GM12891 (cell line): ENCODE results near the gene C9orf43.

Experiments used
- DNase-seq: peaks from one replicate; pipeline ENCODE4 v3.0.0; 2011; ENCODE audit warnings: low spot score; ENCODE audit not compliant: insufficient read length
- FAIRE-seq: peaks from 2 replicates; lab custom pipeline; 2011; peaks lifted over from hg19 to GRCh38; lab: Jason Lieb, UNC
- PAX5 ChIP-seq: IDR thresholded peaks from 2 replicates; pipeline ENCODE4 v1.6.1; 2011; ENCODE audit warnings: low read length, moderate library complexity, mild to moderate bottlenecking; ENCODE audit not compliant: insufficient read depth, severe bottlenecking
- POLR2A ChIP-seq: IDR thresholded peaks from 2 replicates; pipeline ENCODE4 v1.6.1; 2011; ENCODE audit warnings: low read depth, low read length, control low read depth
- POLR2AphosphoS5 ChIP-seq: IDR thresholded peaks from 2 replicates; pipeline ENCODE4 v1.6.1; 2011; ENCODE audit warnings: low read depth, low read length, control low read depth
- POU2F2 ChIP-seq: IDR thresholded peaks from 2 replicates; pipeline ENCODE4 v1.6.1; 2011; ENCODE audit warnings: low read depth, mild to moderate bottlenecking, control low read depth, low read length, moderate library complexity
- SPI1 ChIP-seq: IDR thresholded peaks from 2 replicates; pipeline ENCODE4 v1.6.1; 2011; ENCODE audit warnings: low read depth, low read length, control low read depth
- TAF1 ChIP-seq: IDR thresholded peaks from 2 replicates; pipeline ENCODE4 v1.6.1; 2011; ENCODE audit warnings: low read depth, low read length, control low read depth

C9orf43 gene

GRCh38 chr9:113446323-113446740 is 35.8 kb downstream of the C9orf43 start:
- FAIRE-seq, result no peak
- TF ChIP-seq TAF1 (no peak), POLR2AphosphoS5 (no peak), SPI1 (no peak), POLR2A (no peak), POU2F2 (no peak), PAX5 (no peak)
- DNase-seq, result peak; percentile 39

GRCh38 chr9:113449376-113449775 is 38.8 kb downstream of the C9orf43 start:
- DNase-seq (no peak), FAIRE-seq (no peak)
- no peak for TF ChIP-seq POLR2A
- TF ChIP-seq SPI1, result 0 out of 2 replicates have a peak, but pooled peaks have one; percentile 26

GRCh38 chr9:113452113-113452605 is 41.6 kb downstream of the C9orf43 start:
- FAIRE-seq (no peak), DNase-seq (no peak)
- no peak for TF ChIP-seq SPI1
- no peak for TF ChIP-seq PAX5
- TF ChIP-seq POU2F2, result no peak
- TF ChIP-seq POLR2AphosphoS5, result no peak
- no peak for TF ChIP-seq TAF1
- no peak for TF ChIP-seq POLR2A

GRCh38 chr9:113454914-113455761 is 44.6 kb downstream of the C9orf43 start:
- no peak for DNase-seq
- no peak for TF ChIP-seq TAF1
- FAIRE-seq, result no peak

- DNase-seq (no peak), FAIRE-seq (no peak)
- TF ChIP-seq SPI1 (no peak), TAF1 (no peak), POU2F2 (no peak), POLR2AphosphoS5 (no peak), POLR2A (no peak), PAX5 (no peak)
Measured at GRCh38 chr9:113456235-113456634, 45.7 kb downstream of the C9orf43 start.

GRCh38 chr9:113461285-113461684 is 50.7 kb downstream of the C9orf43 start:
- TF ChIP-seq TAF1 (no peak), POLR2A (no peak), SPI1 (no peak), PAX5 (no peak), POLR2AphosphoS5 (no peak), POU2F2 (no peak)
- no peak for FAIRE-seq
- DNase-seq, result no peak

- FAIRE-seq (no peak), DNase-seq (no peak)
- TF ChIP-seq POLR2A, result no peak
- TF ChIP-seq POLR2AphosphoS5, result no peak
- no peak for TF ChIP-seq PAX5
- TF ChIP-seq POU2F2, result no peak
- no peak for TF ChIP-seq TAF1
- TF ChIP-seq SPI1, result no peak
Measured at GRCh38 chr9:113461943-113462342, 51.4 kb downstream of the C9orf43 start.

- FAIRE-seq, result no peak
- TF ChIP-seq POU2F2 (no peak), POLR2AphosphoS5 (no peak), TAF1 (no peak), POLR2A (no peak), SPI1 (no peak), PAX5 (no peak)
- no peak for DNase-seq
Measured at GRCh38 chr9:113462781-113463286, 52.3 kb downstream of the C9orf43 start.

GRCh38 chr9:113463418-113464285 is 53.1 kb downstream of the C9orf43 start, which contains the start of gene RGS3:
TSS of gene RGS3 (plus strand) at chr9:113463727. CDS start at chr9:113463803, 76 bp downstream.
- FAIRE-seq (no peak), DNase-seq (no peak)

More at GRCh38 chr9:113463418-113464285, 53.1 kb downstream of the C9orf43 start, which contains the start of gene RGS3:
- TF ChIP-seq POLR2AphosphoS5 (no peak), SPI1 (no peak), POLR2A (no peak), TAF1 (no peak), PAX5 (no peak), POU2F2 (no peak)
